Lower lobe of right lung (tissue), 2 donors: ENCODE measurements around the gene MARVELD2. TPM values are rescaled to one million over a fixed set of nuclear protein-coding genes. Genes with fewer than 3 reads are reported as not detected.

Experiments
- ATAC-seq, 2 donors: fragments of 200-7000 bp; cut with Tn5 transposase; one replicate each; pipeline ENCODE4 v1.9.1; 2020 to 2022; ENCODE audit warnings: mild to moderate bottlenecking in 2 of 2, moderate library complexity in 2 of 2
- DNase-seq: peaks from one replicate; pipeline ENCODE4 v3.0.0-alpha.2; 2020
- H3K27ac ChIP-seq: fragments of 200-600 bp; one replicate; pipeline ENCODE4 v1.8.0; 2022
- H3K27me3 ChIP-seq: fragments of 200-600 bp; one replicate; pipeline ENCODE4 v1.8.0; 2022; ENCODE audit warnings: low read depth
- H3K36me3 ChIP-seq: fragments of 200-600 bp; one replicate; pipeline ENCODE4 v1.8.0; 2022; ENCODE audit warnings: mild to moderate bottlenecking
- H3K4me1 ChIP-seq: fragments of 200-600 bp; one replicate; pipeline ENCODE4 v1.8.0; 2022
- H3K4me3 ChIP-seq: fragments of 200-600 bp; one replicate; pipeline ENCODE4 v1.8.0; 2022; ENCODE audit warnings: mild to moderate bottlenecking
- H3K9me3 ChIP-seq: fragments of 200-600 bp; one replicate; pipeline ENCODE4 v1.8.0; 2022
- CTCF ChIP-seq: fragments of 200-600 bp; IDR thresholded peaks from one replicate; pipeline ENCODE4 v1.8.0; 2022; ENCODE audit warnings: antibody characterized with exemption, mild to moderate bottlenecking
- intact Hi-C: fragments of 100-400 bp; cut with DNase I; formaldehyde crosslinking; loops from one replicate; pipeline ENCODE4 v1.11.0; 2022
- total RNA-seq: library from RNA; stranded (reverse); fragmentation: NEBNext Ultra II Directional; extraction: Animal tissue kit (Norgen Biotek cat#: 25700); gene quantifications from one replicate; pipeline ENCODE4 v1.2.1, GENCODE V29; 2021
- donor health status: DM: no; HTN: yes; CAD: no; lungs with severe emphysema.

Gene MARVELD2
- total RNA-seq, 1 donor from 2014 or later: 26.2 TPM

- Histone ChIP-seq H3K36me3 (peaks cover 28% of the 10 kb centered on the region), H3K27me3 (no peaks in the 10 kb centered on the region), H3K9me3 (no peaks in the 10 kb centered on the region), H3K4me1 (peaks cover 31% of the 10 kb centered on the region), H3K27ac (no peak overlapping the region), H3K4me3 (no peak overlapping the region)
- TF ChIP-seq CTCF: no peak
- intact Hi-C loops: no loop called here
- DNase-seq: no peak
- ATAC-seq: no peak
Measured at GRCh38 chr5:69372394-69372793, 42.5 kb upstream of the MARVELD2 start.

- H3K4me3 ChIP-seq: no peak overlapping the region
- peaks cover 50% of the 10 kb centered on the region for H3K36me3 ChIP-seq
- no peaks in the 10 kb centered on the region for H3K9me3 ChIP-seq
Measured at GRCh38 chr5:69374911-69375446, 39.9 kb upstream of the MARVELD2 start.

GRCh38 chr5:69378376-69378775, 36.5 kb upstream of the MARVELD2 start:
- DNase-seq (no peak), ATAC-seq (no peak)
- peaks cover 83% of the 10 kb centered on the region for H3K36me3 ChIP-seq

More at GRCh38 chr5:69374911-69375446, 39.9 kb upstream of the MARVELD2 start:
- intact Hi-C loops: no loop called here
- TF ChIP-seq CTCF: no peak
- no peak for ATAC-seq
- Histone ChIP-seq H3K27ac (no peak overlapping the region), H3K27me3 (no peaks in the 10 kb centered on the region), H3K4me1 (peaks cover 16% of the 10 kb centered on the region)
- DNase-seq: no peak

GRCh38 chr5:69404659-69405330, 10.1 kb upstream of the MARVELD2 start:
- no peak for TF ChIP-seq CTCF
- DNase-seq (no peak), ATAC-seq (no peak)
- H3K9me3 ChIP-seq: no peaks in the 10 kb centered on the region
- no peak overlapping the region for H3K27ac ChIP-seq
- H3K27me3 ChIP-seq: no peaks in the 10 kb centered on the region
- peaks cover 66% of the 10 kb centered on the region for H3K36me3 ChIP-seq
- intact Hi-C loops: no loop called here
- no peaks in the 10 kb centered on the region for H3K4me1 ChIP-seq
- H3K4me3 ChIP-seq: no peak overlapping the region

More at GRCh38 chr5:69378376-69378775, 36.5 kb upstream of the MARVELD2 start:
- Histone ChIP-seq H3K4me1 (no peaks in the 10 kb centered on the region), H3K4me3 (no peak overlapping the region), H3K9me3 (no peaks in the 10 kb centered on the region), H3K27me3 (no peaks in the 10 kb centered on the region), H3K27ac (no peak overlapping the region)
- intact Hi-C loops: no loop called here
- TF ChIP-seq CTCF: no peak

GRCh38 chr5:69415584-69415958, 655 bp downstream of the MARVELD2 start:
- Histone ChIP-seq H3K27me3 (no peaks in the 10 kb centered on the region), H3K4me3 (peak overlapping the region; percentile 77), H3K27ac (peak overlapping the region; percentile 89), H3K4me1 (peaks cover 9% of the 10 kb centered on the region), H3K36me3 (peaks cover 31% of the 10 kb centered on the region), H3K9me3 (no peaks in the 10 kb centered on the region)
- TF ChIP-seq CTCF: no peak
- ATAC-seq: peak; percentile 35 to 67
- intact Hi-C loops: no loop called here
- no peak for DNase-seq
